Thymus (tissue), 11 donors: ENCODE measurements around the gene FGF19. TPM values are rescaled to one million over a fixed set of nuclear protein-coding genes. Genes with fewer than 3 reads are reported as not detected.

Experiments used
- DNase-seq, 9 donors: peaks; one replicate each; pipeline ENCODE4 v3.0.0-alpha.2; 2013; ENCODE audit warnings: low spot score in 9 of 9, low read depth in 6 of 9, missing footprints in 1 of 9
- H3K27ac ChIP-seq, 2 donors: one replicate each; pipeline ENCODE4 v1.5.1; 2013; ENCODE audit warnings: control low read depth in 1 of 2, low read depth in 1 of 2, low read length in 1 of 2, mild to moderate bottlenecking in 1 of 2, moderate library complexity in 1 of 2
- H3K27me3 ChIP-seq, 2 donors: one replicate each; pipeline ENCODE4 v1.5.1; 2013; ENCODE audit warnings: low read length in 1 of 2; ENCODE audit not compliant: control insufficient read depth in 2 of 2, insufficient read depth in 1 of 2
- H3K36me3 ChIP-seq, 2 donors: one replicate each; pipeline ENCODE4 v1.5.1; 2013; ENCODE audit warnings: low read length in 1 of 2, mild to moderate bottlenecking in 1 of 2, moderate library complexity in 1 of 2; ENCODE audit not compliant: control insufficient read depth in 2 of 2, insufficient read depth in 2 of 2
- H3K4me1 ChIP-seq, 2 donors: one replicate each; pipeline ENCODE4 v1.5.1; 2013; ENCODE audit warnings: low read length in 2 of 2; ENCODE audit not compliant: control insufficient read depth in 2 of 2, insufficient read depth in 2 of 2
- H3K4me3 ChIP-seq, 2 donors: one replicate each; pipeline ENCODE4 v1.5.1; 2013; ENCODE audit warnings: low read length in 2 of 2, control low read depth in 1 of 2, mild to moderate bottlenecking in 1 of 2
- H3K9me3 ChIP-seq, 2 donors: one replicate each; pipeline ENCODE4 v1.5.1; 2013; ENCODE audit warnings: low read length in 1 of 2, mild to moderate bottlenecking in 1 of 2; ENCODE audit not compliant: control insufficient read depth in 2 of 2, insufficient read depth in 1 of 2
- WGBS: extraction: QIAGEN DNeasy Blood & Tissue Kit; methylation state at CpG from one replicate; pipeline ENCODE4 v1.1.7; 2013; 5-methylcytosine and 5-hydroxymethylcytosine counted together
- polyA plus RNA-seq: library from polyadenylated mRNA; stranded (reverse); fragments of 200-250 nt; gene quantifications from one replicate; pipeline ENCODE4 v1.2.3, GENCODE V29; 2013
- total RNA-seq: library from RNA; stranded (reverse); fragments of 120-200 nt; gene quantifications from one replicate; pipeline ENCODE4 v1.2.4, GENCODE V29; 2013
- donor health status: healthy.

The FGF19 gene
- total and polyA plus RNA-seq, 2 donors: 0.09 to 0.34 TPM

GRCh38 chr11:69651834-69652620, 51.8 kb downstream of the FGF19 start:
- Histone ChIP-seq H3K27me3 (peaks cover 0 to 4% of the 10 kb centered on the region in 2 donors), H3K27ac (no peak overlapping the region), H3K9me3 (no peaks in the 10 kb centered on the region), H3K36me3 (no peaks in the 10 kb centered on the region), H3K4me3 (no peak overlapping the region), H3K4me1 (peaks cover 0 to 5% of the 10 kb centered on the region in 2 donors)
- DNase-seq: no peak
- WGBS: 97% methylated on average over 15 of the region's 15 CpGs

- Histone ChIP-seq H3K27me3 (peaks cover 0 to 4% of the 10 kb centered on the region in 2 donors), H3K4me3 (no peak overlapping the region), H3K4me1 (peaks cover 0 to 4% of the 10 kb centered on the region in 2 donors), H3K27ac (no peak overlapping the region), H3K9me3 (no peaks in the 10 kb centered on the region), H3K36me3 (no peaks in the 10 kb centered on the region)
- DNase-seq: no peak
- 95% methylated on average over 23 of the region's 23 CpGs for WGBS
Measured at GRCh38 chr11:69650832-69651344, 52.9 kb downstream of the FGF19 start.

- no peak overlapping the region for H3K27ac ChIP-seq
- WGBS: 76% methylated on average over 24 of the region's 24 CpGs
- H3K4me1 ChIP-seq: peaks cover 0 to 8% of the 10 kb centered on the region in 2 donors
- H3K27me3 ChIP-seq: peaks cover 0 to 6% of the 10 kb centered on the region in 2 donors
- no peaks in the 10 kb centered on the region for H3K9me3 ChIP-seq
- no peak for DNase-seq
- H3K4me3 ChIP-seq: no peak overlapping the region
- H3K36me3 ChIP-seq: no peaks in the 10 kb centered on the region
Measured at GRCh38 chr11:69650081-69650831, 53.6 kb downstream of the FGF19 start.

DNA sequence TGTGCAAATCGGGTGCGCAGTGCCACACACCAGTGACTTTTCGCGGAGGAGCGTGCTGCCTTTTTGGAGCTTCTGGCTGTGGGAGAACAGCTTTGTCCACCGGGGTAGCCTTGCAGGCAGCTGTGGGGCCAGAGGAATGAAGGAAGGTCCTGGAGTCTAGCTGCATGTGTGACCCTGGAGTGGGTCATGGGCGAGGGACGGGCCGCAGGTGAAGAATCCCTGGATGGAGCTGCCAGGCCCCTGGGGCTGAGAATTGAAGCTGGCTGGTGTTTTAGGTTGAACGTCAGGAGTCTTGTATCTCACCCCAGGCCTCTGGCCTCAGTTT, 54.3 kb downstream of the FGF19 start:
- no peak for DNase-seq
- H3K4me1 ChIP-seq: peaks cover 0 to 8% of the 10 kb centered on the region in 2 donors
- H3K9me3 ChIP-seq: no peaks in the 10 kb centered on the region
- no peaks in the 10 kb centered on the region for H3K36me3 ChIP-seq
- peaks cover 0 to 6% of the 10 kb centered on the region in 2 donors for H3K27me3 ChIP-seq
- H3K27ac ChIP-seq: no peak overlapping the region
- H3K4me3 ChIP-seq: no peak overlapping the region
- 98% methylated on average over 10 of the region's 10 CpGs for WGBS

- no peaks in the 10 kb centered on the region for H3K9me3 ChIP-seq
- H3K27ac ChIP-seq: no peak overlapping the region
- 96% methylated on average over 37 of the region's 37 CpGs for WGBS
- H3K36me3 ChIP-seq: no peaks in the 10 kb centered on the region
- H3K4me1 ChIP-seq: peaks cover 0 to 10% of the 10 kb centered on the region in 2 donors
- H3K4me3 ChIP-seq: no peak overlapping the region
- DNase-seq: no peak
- peaks cover 4 to 12% of the 10 kb centered on the region in 2 donors for H3K27me3 ChIP-seq
Measured at GRCh38 chr11:69648679-69649575, 54.9 kb downstream of the FGF19 start.

Other genes with a start within 250 kb of the FGF19 start
- not detected for gene LINC01488, start 222.4 kb downstream of the FGF19 start, total RNA-seq
- 0.07 TPM for gene LINC01488, start 222.4 kb downstream of the FGF19 start, polyA plus RNA-seq
- 33.3 TPM for gene CCND1, start 62.9 kb downstream of the FGF19 start, total RNA-seq
- 7.3 TPM for gene CCND1, start 62.9 kb downstream of the FGF19 start, polyA plus RNA-seq
- 11.8 TPM for gene LTO1, start 28.7 kb downstream of the FGF19 start, total RNA-seq
- 29.3 TPM for gene LTO1, start 28.7 kb downstream of the FGF19 start, polyA plus RNA-seq
- 0.09 TPM for gene FGF4, start 71.3 kb upstream of the FGF19 start, total RNA-seq
- gene FGF4, start 71.3 kb upstream of the FGF19 start, polyA plus RNA-seq: 0.14 TPM
- 0.19 TPM for gene FGF3, start 115.4 kb upstream of the FGF19 start, total RNA-seq
- 0.09 TPM for gene FGF3, start 115.4 kb upstream of the FGF19 start, polyA plus RNA-seq